GM12878 (cell line): ENCODE results near the gene INPP4B. TPM values are rescaled to one million over a fixed set of nuclear protein-coding genes. Genes with fewer than 3 reads are reported as not detected.

Experiments
- ATAC-seq: fragments of 200-7000 bp; cut with Tn5 transposase; 3 replicates; pipeline ENCODE4 v1.9.1; 2020; ENCODE audit warnings: mild to moderate bottlenecking, moderate library complexity
- BruUV-seq: library from RNA; stranded (reverse); fragments of 400-500 nt; replicated peaks from 2 replicates; lab custom pipeline; 2021; lab: Mats Ljungman, UMichigan
- CTCF ChIA-PET: fragments of 300-600 bp; sonication (Branson Sonifier 250); formaldehyde crosslinking; extraction: SDS; loops from one replicate; lab custom pipeline; 2021; ENCODE audit warnings: inconsistent platforms; lab: Yijun Ruan, JAX
- POLR2A ChIA-PET: fragments of 350-600 bp; formaldehyde crosslinking; extraction: SDS; loops from one replicate; lab custom pipeline; 2021; ENCODE audit warnings: inconsistent platforms; lab: Charles Lee
- RAD21 ChIA-PET: fragments of 300-600 bp; sonication (Branson Sonifier 250); formaldehyde crosslinking; loops from one replicate; lab custom pipeline; 2023; ENCODE audit warnings: antibody characterized with exemption; ENCODE audit not compliant: unreplicated experiment; lab: Charles Lee
- SMC1A ChIA-PET: fragments of 300-600 bp; sonication (Branson Sonifier 250); formaldehyde crosslinking; loops from one replicate; lab custom pipeline; 2023; ENCODE audit not compliant: unreplicated experiment, uncharacterized antibody; lab: Charles Lee
- DNase-seq: peaks from one replicate; pipeline ENCODE4 v3.0.0-alpha.2; 2011; ENCODE audit warnings: low read depth, low spot score
- FAIRE-seq: peaks from 3 replicates; lab custom pipeline; 2011; peaks lifted over from hg19 to GRCh38; lab: Jason Lieb, UNC
- H2AFZ ChIP-seq: 2 replicates; pipeline ENCODE4 v1.6.0; 2011; ENCODE audit warnings: low read depth, low read length, control low read depth; ENCODE audit not compliant: control insufficient read depth
- H3K27ac ChIP-seq: 2 replicates; pipeline ENCODE4 v1.5.1; 2011; ENCODE audit warnings: control low read depth; ENCODE audit not compliant: control insufficient read depth, insufficient read depth
- H3K27me3 ChIP-seq, 2 experiments: replicated peaks in 1 of 2; 2 replicates each; pipeline versions ENCODE4 v1.6.0 to v1.6.1; 2011; ENCODE audit warnings: low read length in 1 of 2; ENCODE audit not compliant: control insufficient read depth in 2 of 2, insufficient read depth in 2 of 2
- H3K36me3 ChIP-seq, 2 experiments: 2 replicates each; pipeline ENCODE4 v1.5.1; 2011; ENCODE audit warnings: low read length in 1 of 2; ENCODE audit not compliant: control insufficient read depth in 2 of 2, insufficient read depth in 2 of 2
- H3K4me1 ChIP-seq: 2 replicates; pipeline ENCODE4 v1.6.1; 2011; ENCODE audit warnings: mild to moderate bottlenecking, low read length, moderate library complexity, mixed read lengths; ENCODE audit not compliant: control insufficient read depth, insufficient read depth
- H3K4me2 ChIP-seq: 2 replicates; pipeline ENCODE4 v1.6.0; 2011; ENCODE audit warnings: control low read depth; ENCODE audit not compliant: control insufficient read depth, insufficient read depth
- H3K4me3 ChIP-seq: fragments of 200-600 bp; sonication (generic); 2 replicates; pipeline ENCODE4 v1.5.1; 2016
- H3K79me2 ChIP-seq: 2 replicates; pipeline ENCODE4 v1.6.0; 2011; ENCODE audit warnings: low read length; ENCODE audit not compliant: control insufficient read depth, insufficient read depth
- H3K9ac ChIP-seq: 2 replicates; pipeline ENCODE4 v1.8.0; 2011; ENCODE audit warnings: low read length, control low read depth, mixed read lengths; ENCODE audit not compliant: control insufficient read depth, insufficient read depth
- H3K9me3 ChIP-seq: replicated peaks from 3 replicates; pipeline ENCODE4 v1.5.1; 2011; ENCODE audit warnings: mild to moderate bottlenecking, low read length; ENCODE audit not compliant: control insufficient read depth, insufficient read depth
- H4K20me1 ChIP-seq: 2 replicates; pipeline ENCODE4 v1.6.0; 2011; ENCODE audit not compliant: control insufficient read depth, insufficient read depth
- ATF7 ChIP-seq: fragments of 450-650 bp; IDR thresholded peaks from 2 replicates; pipeline ENCODE4 v1.6.1; 2016; ENCODE audit warnings: low read depth, mild to moderate bottlenecking
- BHLHE40 ChIP-seq, 2 experiments: fragments of 450-650 bp in 1 of 2; IDR thresholded peaks; 2 replicates each; pipeline ENCODE4 v1.6.1; 2011 to 2017; ENCODE audit warnings: low read depth in 2 of 2, borderline replicate concordance in 1 of 2, improper control_type of control experiment in 1 of 2, low read length in 1 of 2, mild to moderate bottlenecking in 1 of 2
- CREM ChIP-seq: IDR thresholded peaks from 2 replicates; pipeline ENCODE4 v1.6.1; 2014; ENCODE audit warnings: antibody characterized with exemption, low read depth
- SREBF2 ChIP-seq: IDR thresholded peaks from 2 replicates; pipeline ENCODE4 v1.6.1; 2012; ENCODE audit warnings: mild to moderate bottlenecking, low read length
- TBL1XR1 ChIP-seq: IDR thresholded peaks from 2 replicates; pipeline ENCODE4 v1.6.1; 2012; ENCODE audit warnings: low read depth, low read length, improper control_type of control experiment
- WGBS: methylation state at CpG from one replicate; pipeline ENCODE4 v1.1.6; 2016; ENCODE audit warnings: low lambda C conversion rate; ENCODE audit not compliant: insufficient replicate concordance, insufficient coverage; ENCODE audit errors: missing lambda C conversion rate; 5-methylcytosine and 5-hydroxymethylcytosine counted together
- in situ Hi-C: fragments of 300-500 bp; cut with MboI; formaldehyde crosslinking; loops from 9 replicates; pipeline ENCODE4 v1.14.3; 2018; ENCODE audit warnings: mixed read lengths
- intact Hi-C: fragments of 100-400 bp; cut with micrococcal nuclease; formaldehyde crosslinking; loops from one replicate; pipeline ENCODE4 v1.14.2; 2022; ENCODE audit not compliant: unreplicated experiment
- polyA plus RNA-seq, 11 experiments: library from polyadenylated mRNA; depleted of rRNA in 4 of 11; unstranded in 6 of 11; stranded (reverse) in 5 of 11; fragments of >200 nt; fragmentation: Nextera tagmentation in 4 of 11; fragmentation: Illumina TruSeq in 1 of 11; extraction: Ambion mirVana in 4 of 11; extraction: Trizol in 1 of 11; gene quantifications; 1 replicate in 1 of 11; 2 replicates in 10 of 11; pipeline versions ENCODE4 v1.2.1 to v1.2.3, GENCODE V29; 2011 to 2016; ENCODE audit warnings: inconsistent platforms in 2 of 11, missing spikeins in 2 of 11, low read depth in 1 of 11
- total RNA-seq, 4 experiments: library from RNA; depleted of rRNA in 3 of 4; stranded (reverse); fragments of >200 nt in 3 of 4; fragmentation: Illumina TruSeq in 1 of 4; extraction: Trizol in 1 of 4; gene quantifications; 2 replicates each; pipeline versions ENCODE4 v1.2.1 to v1.2.3, GENCODE V29; 2013 to 2021
- TF ChIP-seq, protein P1 (sequence below): IDR thresholded peaks from 2 replicates; pipeline ENCODE4 v1.6.1; 2012; ENCODE audit warnings: improper control_type of control experiment, low read depth, low read length; ENCODE audit not compliant: insufficient replicate concordance
- TF ChIP-seq, protein P2 (sequence below): fragments of 450-650 bp; formaldehyde crosslinking; IDR thresholded peaks from 2 replicates; pipeline ENCODE4 v1.4.0; 2020; ENCODE audit warnings: mild to moderate bottlenecking, moderate library complexity

The INPP4B gene
- total and polyA plus RNA-seq, 10 of the 15 experiments (the other 5 are each of a cell fraction or from before 2014, with no cell fraction given): 0.53 to 11.2 (median 0.95) TPM

DNA sequence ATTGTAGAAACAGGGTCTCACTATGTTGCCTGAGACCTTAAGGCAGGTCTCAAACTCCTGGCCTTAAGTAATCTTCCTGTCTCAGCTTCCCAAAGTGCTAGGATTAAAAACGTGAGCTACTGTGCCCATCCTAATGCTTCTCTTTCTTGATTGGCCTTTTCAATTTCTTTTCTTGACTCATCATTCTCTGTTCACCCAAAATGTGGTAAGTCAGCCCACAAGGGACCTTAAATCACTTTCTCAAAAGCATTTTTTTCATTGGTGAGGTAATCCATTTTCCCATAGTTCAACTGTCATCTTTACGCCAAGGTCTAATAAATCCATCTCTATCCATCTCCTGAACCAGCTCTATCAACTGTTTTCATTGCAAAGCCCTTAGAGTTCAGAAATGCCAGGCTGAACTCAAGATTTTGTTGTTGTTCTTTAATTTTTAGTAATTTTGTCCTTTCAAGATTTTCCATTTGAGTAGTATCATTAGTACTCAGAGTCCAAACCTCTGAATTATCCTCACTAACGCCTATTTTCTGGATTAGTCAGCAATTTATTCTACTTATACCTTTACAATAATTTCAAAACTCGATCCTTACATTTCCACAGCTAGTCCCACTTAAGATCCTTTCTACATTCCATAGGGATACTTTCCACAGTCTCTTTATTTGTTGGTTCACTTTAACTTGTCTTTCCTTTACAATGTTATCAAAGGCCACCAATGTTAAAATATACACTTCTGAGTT lies 681.2 kb downstream of the INPP4B start:
- no TSS peak for BruUV-seq
- ChIA-PET SMC1A (interaction anchor here (0.7 to 1.5 kb wide), 4 partner anchors 8 to 101 kb away, joined by 3 to 5 read pairs (median 3); no protein-coding TSS in a partner anchor), POLR2A (no interaction called here)
- no peak overlapping the region for H3K4me2 ChIP-seq
- no peaks in the 10 kb centered on the region for H3K4me1 ChIP-seq
- no peaks in the 10 kb centered on the region for H3K9me3 ChIP-seq
- no peaks in the 10 kb centered on the region for H3K79me2 ChIP-seq
- TF ChIP-seq CREM (no peak), BHLHE40 (IDR thresholded peaks at IDR 0.05; ENCODE audit: borderline replicate concordance in 1 of 2, low read depth in 2 of 2, low read length in 1 of 2) (peak; percentile 13 to 57; a peak in 1 of 4 replicates), TBL1XR1 (no peak), ATF7 (peak; percentile 55; the same call in 1 of the 2 replicates)
- TF ChIP-seq, all 136 proteins: peak for 2
- ChIA-PET CTCF (interaction anchor here (0.6 kb wide), 1 partner anchor 1983 kb away, joined by 3 read pairs; no protein-coding TSS in a partner anchor), RAD21 (no interaction called here)
- Histone ChIP-seq H3K9ac (no peak overlapping the region), H3K27me3 (no peaks in the 10 kb centered on the region), H3K27ac (no peak overlapping the region), H4K20me1 (no peaks in the 10 kb centered on the region), H3K36me3 (no peaks in the 10 kb centered on the region), H2AFZ (no peak overlapping the region), H3K4me3 (no peak overlapping the region)
- FAIRE-seq (no peak), DNase-seq (no peak), ATAC-seq (peak; percentile 57)
- WGBS: 21% methylated on average over 4 of the region's 4 CpGs
- intact Hi-C loops (no loop called here), in situ Hi-C loops (no loop called here)

DNA sequence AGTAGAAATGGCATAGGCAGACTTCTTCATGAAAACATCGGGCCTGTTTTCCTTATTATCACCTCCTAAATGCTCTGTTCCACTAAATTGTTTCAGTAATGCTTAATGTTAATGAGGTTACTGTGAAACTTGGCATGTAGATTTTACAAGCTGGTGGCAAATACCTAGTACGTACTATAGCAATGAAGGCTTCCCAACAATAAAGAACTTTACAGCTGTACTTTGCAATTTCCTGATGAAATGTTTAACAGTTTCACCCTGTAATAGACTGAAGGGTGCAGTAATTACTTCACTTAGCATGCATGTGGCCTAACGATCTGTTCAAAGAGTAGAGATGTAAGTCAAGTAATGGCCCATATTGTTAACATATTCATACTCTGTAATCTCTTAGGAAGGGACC lies 685.0 kb downstream of the INPP4B start:
- H4K20me1 ChIP-seq: no peaks in the 10 kb centered on the region
- H3K4me2 ChIP-seq: no peak overlapping the region
- 49% methylated on average over 3 of the region's 3 CpGs for WGBS
- in situ Hi-C loops (no loop called here), intact Hi-C loops (no loop called here)
- H3K9ac ChIP-seq: no peak overlapping the region
- no peaks in the 10 kb centered on the region for H3K9me3 ChIP-seq
- H3K27ac ChIP-seq: no peak overlapping the region
- SMC1A ChIA-PET: no interaction called here
- H2AFZ ChIP-seq: no peak overlapping the region
- RAD21 ChIA-PET: no interaction called here
- DNase-seq (no peak), ATAC-seq (no peak), FAIRE-seq (no peak)
- POLR2A ChIA-PET: no interaction called here
- H3K4me1 ChIP-seq: no peaks in the 10 kb centered on the region
- H3K27me3 ChIP-seq: no peaks in the 10 kb centered on the region
- CTCF ChIA-PET: no interaction called here
- H3K79me2 ChIP-seq: no peaks in the 10 kb centered on the region
- no peak overlapping the region for H3K4me3 ChIP-seq
- no TSS peak for BruUV-seq
- H3K36me3 ChIP-seq: no peaks in the 10 kb centered on the region
- TF ChIP-seq, protein P1, sequence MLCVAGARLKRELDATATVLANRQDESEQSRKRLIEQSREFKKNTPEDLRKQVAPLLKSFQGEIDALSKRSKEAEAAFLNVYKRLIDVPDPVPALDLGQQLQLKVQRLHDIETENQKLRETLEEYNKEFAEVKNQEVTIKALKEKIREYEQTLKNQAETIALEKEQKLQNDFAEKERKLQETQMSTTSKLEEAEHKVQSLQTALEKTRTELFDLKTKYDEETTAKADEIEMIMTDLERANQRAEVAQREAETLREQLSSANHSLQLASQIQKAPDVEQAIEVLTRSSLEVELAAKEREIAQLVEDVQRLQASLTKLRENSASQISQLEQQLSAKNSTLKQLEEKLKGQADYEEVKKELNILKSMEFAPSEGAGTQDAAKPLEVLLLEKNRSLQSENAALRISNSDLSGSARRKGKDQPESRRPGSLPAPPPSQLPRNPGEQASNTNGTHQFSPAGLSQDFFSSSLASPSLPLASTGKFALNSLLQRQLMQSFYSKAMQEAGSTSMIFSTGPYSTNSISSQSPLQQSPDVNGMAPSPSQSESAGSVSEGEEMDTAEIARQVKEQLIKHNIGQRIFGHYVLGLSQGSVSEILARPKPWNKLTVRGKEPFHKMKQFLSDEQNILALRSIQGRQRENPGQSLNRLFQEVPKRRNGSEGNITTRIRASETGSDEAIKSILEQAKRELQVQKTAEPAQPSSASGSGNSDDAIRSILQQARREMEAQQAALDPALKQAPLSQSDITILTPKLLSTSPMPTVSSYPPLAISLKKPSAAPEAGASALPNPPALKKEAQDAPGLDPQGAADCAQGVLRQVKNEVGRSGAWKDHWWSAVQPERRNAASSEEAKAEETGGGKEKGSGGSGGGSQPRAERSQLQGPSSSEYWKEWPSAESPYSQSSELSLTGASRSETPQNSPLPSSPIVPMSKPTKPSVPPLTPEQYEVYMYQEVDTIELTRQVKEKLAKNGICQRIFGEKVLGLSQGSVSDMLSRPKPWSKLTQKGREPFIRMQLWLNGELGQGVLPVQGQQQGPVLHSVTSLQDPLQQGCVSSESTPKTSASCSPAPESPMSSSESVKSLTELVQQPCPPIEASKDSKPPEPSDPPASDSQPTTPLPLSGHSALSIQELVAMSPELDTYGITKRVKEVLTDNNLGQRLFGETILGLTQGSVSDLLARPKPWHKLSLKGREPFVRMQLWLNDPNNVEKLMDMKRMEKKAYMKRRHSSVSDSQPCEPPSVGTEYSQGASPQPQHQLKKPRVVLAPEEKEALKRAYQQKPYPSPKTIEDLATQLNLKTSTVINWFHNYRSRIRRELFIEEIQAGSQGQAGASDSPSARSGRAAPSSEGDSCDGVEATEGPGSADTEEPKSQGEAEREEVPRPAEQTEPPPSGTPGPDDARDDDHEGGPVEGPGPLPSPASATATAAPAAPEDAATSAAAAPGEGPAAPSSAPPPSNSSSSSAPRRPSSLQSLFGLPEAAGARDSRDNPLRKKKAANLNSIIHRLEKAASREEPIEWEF: no peak
- no peak for TF ChIP-seq SREBF2
- TF ChIP-seq, protein P2, sequence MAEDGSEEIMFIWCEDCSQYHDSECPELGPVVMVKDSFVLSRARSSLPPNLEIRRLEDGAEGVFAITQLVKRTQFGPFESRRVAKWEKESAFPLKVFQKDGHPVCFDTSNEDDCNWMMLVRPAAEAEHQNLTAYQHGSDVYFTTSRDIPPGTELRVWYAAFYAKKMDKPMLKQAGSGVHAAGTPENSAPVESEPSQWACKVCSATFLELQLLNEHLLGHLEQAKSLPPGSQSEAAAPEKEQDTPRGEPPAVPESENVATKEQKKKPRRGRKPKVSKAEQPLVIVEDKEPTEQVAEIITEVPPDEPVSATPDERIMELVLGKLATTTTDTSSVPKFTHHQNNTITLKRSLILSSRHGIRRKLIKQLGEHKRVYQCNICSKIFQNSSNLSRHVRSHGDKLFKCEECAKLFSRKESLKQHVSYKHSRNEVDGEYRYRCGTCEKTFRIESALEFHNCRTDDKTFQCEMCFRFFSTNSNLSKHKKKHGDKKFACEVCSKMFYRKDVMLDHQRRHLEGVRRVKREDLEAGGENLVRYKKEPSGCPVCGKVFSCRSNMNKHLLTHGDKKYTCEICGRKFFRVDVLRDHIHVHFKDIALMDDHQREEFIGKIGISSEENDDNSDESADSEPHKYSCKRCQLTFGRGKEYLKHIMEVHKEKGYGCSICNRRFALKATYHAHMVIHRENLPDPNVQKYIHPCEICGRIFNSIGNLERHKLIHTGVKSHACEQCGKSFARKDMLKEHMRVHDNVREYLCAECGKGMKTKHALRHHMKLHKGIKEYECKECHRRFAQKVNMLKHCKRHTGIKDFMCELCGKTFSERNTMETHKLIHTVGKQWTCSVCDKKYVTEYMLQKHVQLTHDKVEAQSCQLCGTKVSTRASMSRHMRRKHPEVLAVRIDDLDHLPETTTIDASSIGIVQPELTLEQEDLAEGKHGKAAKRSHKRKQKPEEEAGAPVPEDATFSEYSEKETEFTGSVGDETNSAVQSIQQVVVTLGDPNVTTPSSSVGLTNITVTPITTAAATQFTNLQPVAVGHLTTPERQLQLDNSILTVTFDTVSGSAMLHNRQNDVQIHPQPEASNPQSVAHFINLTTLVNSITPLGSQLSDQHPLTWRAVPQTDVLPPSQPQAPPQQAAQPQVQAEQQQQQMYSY (CRISPR knock-in tag): no peak
